ENCODE results near the gene ELP4.
A peak's percentile ranks its signal among the peaks of the same experiment; 100 is the strongest.

The ELP4 gene

GRCh38 chr11:31636983-31637382 lies 127.4 kb downstream of the ELP4 start:
- no peaks in the 10 kb centered on the region for H4K20me1 ChIP-seq (ENCODE audit: low read depth, low read length)
- no peaks in the 10 kb centered on the region for H3K9me2 ChIP-seq (replicated peaks; ENCODE audit: insufficient read depth, low read length)
- H3K27me3 ChIP-seq (ENCODE audit: low read length) = no peaks in the 10 kb centered on the region
- no peak overlapping the region for H3K9ac ChIP-seq (ENCODE audit: low read length)
- no peak overlapping the region for H3K27ac ChIP-seq (ENCODE audit: low read depth, low read length)
- no peaks in the 10 kb centered on the region for H3K9me3 ChIP-seq (ENCODE audit: insufficient read depth, low read length)
- no peak overlapping the region for H3K4me3 ChIP-seq (ENCODE audit: insufficient read depth, low read length, poor library complexity, severe bottlenecking)
- H2AFZ ChIP-seq (ENCODE audit: low read depth, low read length, severe bottlenecking) = no peak overlapping the region
- no peak for TF ChIP-seq CTCF (IDR thresholded peaks at IDR 0.05; ENCODE audit: insufficient read depth, low read length, poor library complexity, severe bottlenecking)
- TF ChIP-seq EZH2phosphoT487 (conservative IDR thresholded peaks at IDR 0.05; ENCODE audit: low read length) = no peak
- H3K4me2 ChIP-seq (ENCODE audit: low read depth, low read length, poor library complexity, severe bottlenecking) = no peak overlapping the region
- 0 out of 2 replicates have a peak, but pooled peaks cover 2% of the 10 kb centered on the region for H3K36me3 ChIP-seq (ENCODE audit: low read length)
- no peaks in the 10 kb centered on the region for H3K79me2 ChIP-seq (ENCODE audit: insufficient read depth, low read length)
- H3F3A ChIP-seq (ENCODE audit: insufficient read depth) = no peaks in the 10 kb centered on the region

- TF ChIP-seq EZH2phosphoT487 (conservative IDR thresholded peaks at IDR 0.05; ENCODE audit: low read length) (no peak), CTCF (IDR thresholded peaks at IDR 0.05; ENCODE audit: insufficient read depth, low read length, poor library complexity, severe bottlenecking) (no peak)
Measured at GRCh38 chr11:31640611-31641010, 131.0 kb downstream of the ELP4 start.

DNA sequence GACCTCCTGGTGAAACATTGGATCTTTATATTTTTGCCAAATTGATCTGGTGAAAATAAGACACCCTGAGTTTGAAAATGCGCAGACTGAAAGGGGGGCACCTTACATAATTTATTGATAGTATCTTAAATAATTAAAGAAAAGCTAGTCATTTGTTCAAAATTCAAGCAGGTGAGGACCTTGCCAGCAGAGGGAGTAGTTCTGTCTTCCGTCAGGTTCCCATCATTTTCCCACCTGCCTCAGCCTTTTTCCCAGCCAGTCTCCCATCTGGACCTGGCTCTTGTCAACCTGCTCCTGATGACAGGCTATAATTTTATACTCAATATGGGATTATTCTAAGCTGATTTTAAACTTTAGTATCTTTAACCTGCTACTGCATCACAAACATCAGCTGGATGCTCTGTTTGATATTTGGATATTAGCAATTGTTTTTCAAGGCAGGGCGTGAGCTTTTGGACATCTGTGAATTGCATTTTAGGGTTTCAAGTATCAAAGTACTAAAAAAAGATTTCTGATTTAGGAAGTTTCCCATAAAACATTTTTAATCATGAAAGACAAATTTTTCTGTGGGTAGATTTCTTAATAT lies 132.0 kb downstream of the ELP4 start:
- H3K27ac ChIP-seq (ENCODE audit: low read depth, low read length) = no peak overlapping the region
- H3K9me3 ChIP-seq (ENCODE audit: insufficient read depth, low read length) = no peaks in the 10 kb centered on the region
- H3K4me3 ChIP-seq (ENCODE audit: insufficient read depth, low read length, poor library complexity, severe bottlenecking) = no peak overlapping the region
- no peaks in the 10 kb centered on the region for H4K20me1 ChIP-seq (ENCODE audit: low read depth, low read length)
- H3K79me2 ChIP-seq (ENCODE audit: insufficient read depth, low read length) = no peaks in the 10 kb centered on the region
- no peaks in the 10 kb centered on the region for H3K36me3 ChIP-seq (ENCODE audit: low read length)
- H3K27me3 ChIP-seq (ENCODE audit: low read length) = no peaks in the 10 kb centered on the region
- TF ChIP-seq CTCF (IDR thresholded peaks at IDR 0.05; ENCODE audit: insufficient read depth, low read length, poor library complexity, severe bottlenecking) (peak; percentile 34), EZH2phosphoT487 (conservative IDR thresholded peaks at IDR 0.05; ENCODE audit: low read length) (no peak)
- H3K9me2 ChIP-seq (replicated peaks; ENCODE audit: insufficient read depth, low read length) = no peaks in the 10 kb centered on the region
- no peaks in the 10 kb centered on the region for H3F3A ChIP-seq (ENCODE audit: insufficient read depth)
- no peak overlapping the region for H3K4me2 ChIP-seq (ENCODE audit: low read depth, low read length, poor library complexity, severe bottlenecking)
- no peak overlapping the region for H3K9ac ChIP-seq (ENCODE audit: low read length)
- H2AFZ ChIP-seq (ENCODE audit: low read depth, low read length, severe bottlenecking) = no peak overlapping the region

More at GRCh38 chr11:31640611-31641010, 131.0 kb downstream of the ELP4 start:
- Histone ChIP-seq H2AFZ (ENCODE audit: low read depth, low read length, severe bottlenecking) (no peak overlapping the region), H3K36me3 (ENCODE audit: low read length) (no peaks in the 10 kb centered on the region), H3K27me3 (ENCODE audit: low read length) (no peaks in the 10 kb centered on the region), H3K9me3 (ENCODE audit: insufficient read depth, low read length) (no peaks in the 10 kb centered on the region), H3K4me2 (ENCODE audit: low read depth, low read length, poor library complexity, severe bottlenecking) (no peak overlapping the region), H3F3A (ENCODE audit: insufficient read depth) (no peaks in the 10 kb centered on the region), H3K79me2 (ENCODE audit: insufficient read depth, low read length) (no peaks in the 10 kb centered on the region), H3K9ac (ENCODE audit: low read length) (no peak overlapping the region), H3K4me3 (ENCODE audit: insufficient read depth, low read length, poor library complexity, severe bottlenecking) (no peak overlapping the region), H3K9me2 (replicated peaks; ENCODE audit: insufficient read depth, low read length) (no peaks in the 10 kb centered on the region), H4K20me1 (ENCODE audit: low read depth, low read length) (no peaks in the 10 kb centered on the region), H3K27ac (ENCODE audit: low read depth, low read length) (no peak overlapping the region)

All from SU-DHL-6 (cell line).